T-helper 1 cell treated with Interleukin-12 subunit alpha and Interleukin-12 subunit beta and Interleukin-4 antibody, amounts not matched to agents 30 ng/mL and 1 ng/mL, for 36 hours (primary cell): ENCODE measurements around the gene ZBED4. TPM values are rescaled to one million over a fixed set of nuclear protein-coding genes. Genes with fewer than 3 reads are reported as not detected.

ENCODE experiments used
- intact Hi-C: fragments of 100-400 bp; cut with micrococcal nuclease; formaldehyde crosslinking; loops from one replicate; pipeline ENCODE4 v1.15.1; 2024
- total RNA-seq: library from RNA; stranded (reverse); gene quantifications from 2 replicates; pipeline ENCODE4 v1.2.3, GENCODE V29; 2022

Gene ZBED4
- total RNA-seq, 1 donor from 2014 or later = 20.8 TPM

DNA sequence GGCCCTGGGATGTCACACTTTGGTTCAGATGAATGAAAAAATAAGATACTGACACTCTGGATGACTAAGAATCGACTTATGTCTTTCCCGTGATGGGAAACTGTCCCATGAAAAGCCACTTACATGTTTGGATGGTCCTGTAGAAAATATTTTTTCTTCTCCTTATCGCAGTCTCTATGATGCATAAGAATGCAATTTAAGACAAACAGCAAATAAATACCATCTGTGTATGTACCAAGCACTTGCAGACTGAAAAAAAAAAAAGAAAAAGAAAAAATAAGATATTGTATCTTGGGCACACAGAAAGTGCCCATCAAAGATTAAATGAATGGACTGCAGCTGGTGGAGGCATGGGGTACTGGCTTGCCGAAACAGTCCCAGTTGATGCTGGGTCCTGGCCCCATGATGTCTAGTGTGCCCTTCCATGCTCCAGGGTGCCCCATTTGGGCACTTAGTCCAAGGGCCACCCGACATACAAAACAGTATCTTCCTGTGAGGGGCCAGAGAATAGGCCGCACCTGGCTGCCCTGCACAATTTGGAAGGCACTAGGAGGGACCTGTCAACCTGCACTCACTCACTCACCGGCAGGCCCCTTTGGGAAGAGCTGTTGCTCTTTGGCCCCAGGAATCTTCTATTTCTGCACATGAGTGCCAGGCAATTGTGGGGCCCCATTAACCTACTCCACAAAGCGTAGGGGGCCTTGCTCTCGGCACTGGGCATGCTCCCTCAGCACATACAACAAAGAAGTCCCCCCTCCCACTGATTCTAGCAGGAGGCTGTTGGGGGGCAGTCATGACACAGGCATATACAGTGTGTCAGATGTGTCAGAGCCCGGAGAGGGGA, 2.5 kb upstream of the ZBED4 start:
- intact Hi-C loops = loop anchor here (10.0 kb wide), 1 partner anchor 624 kb away; the partner anchor contains the start of gene SBF1

DNA sequence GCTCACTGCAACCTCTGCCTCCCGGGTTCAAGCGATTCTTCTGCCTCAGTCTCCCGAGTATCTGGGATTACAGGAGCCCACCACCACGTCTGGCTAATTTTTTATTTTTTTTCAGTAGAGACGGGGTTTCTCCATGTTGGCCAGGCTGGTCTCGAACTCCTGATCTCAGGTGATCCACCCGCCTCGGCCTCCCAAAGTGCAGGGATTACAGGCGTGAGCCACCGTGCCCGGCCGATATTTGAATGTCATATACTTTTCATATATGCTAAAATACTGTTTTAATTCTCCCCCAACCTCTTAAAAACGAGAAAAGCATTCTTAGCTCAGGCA, 1.1 kb upstream of the ZBED4 start:
- intact Hi-C loops = loop anchor here (2.0 to 10.0 kb wide), 3 partner anchors 108 to 622 kb away; partner anchors contain the start of genes PIM3, SBF1 and TUBGCP6

DNA sequence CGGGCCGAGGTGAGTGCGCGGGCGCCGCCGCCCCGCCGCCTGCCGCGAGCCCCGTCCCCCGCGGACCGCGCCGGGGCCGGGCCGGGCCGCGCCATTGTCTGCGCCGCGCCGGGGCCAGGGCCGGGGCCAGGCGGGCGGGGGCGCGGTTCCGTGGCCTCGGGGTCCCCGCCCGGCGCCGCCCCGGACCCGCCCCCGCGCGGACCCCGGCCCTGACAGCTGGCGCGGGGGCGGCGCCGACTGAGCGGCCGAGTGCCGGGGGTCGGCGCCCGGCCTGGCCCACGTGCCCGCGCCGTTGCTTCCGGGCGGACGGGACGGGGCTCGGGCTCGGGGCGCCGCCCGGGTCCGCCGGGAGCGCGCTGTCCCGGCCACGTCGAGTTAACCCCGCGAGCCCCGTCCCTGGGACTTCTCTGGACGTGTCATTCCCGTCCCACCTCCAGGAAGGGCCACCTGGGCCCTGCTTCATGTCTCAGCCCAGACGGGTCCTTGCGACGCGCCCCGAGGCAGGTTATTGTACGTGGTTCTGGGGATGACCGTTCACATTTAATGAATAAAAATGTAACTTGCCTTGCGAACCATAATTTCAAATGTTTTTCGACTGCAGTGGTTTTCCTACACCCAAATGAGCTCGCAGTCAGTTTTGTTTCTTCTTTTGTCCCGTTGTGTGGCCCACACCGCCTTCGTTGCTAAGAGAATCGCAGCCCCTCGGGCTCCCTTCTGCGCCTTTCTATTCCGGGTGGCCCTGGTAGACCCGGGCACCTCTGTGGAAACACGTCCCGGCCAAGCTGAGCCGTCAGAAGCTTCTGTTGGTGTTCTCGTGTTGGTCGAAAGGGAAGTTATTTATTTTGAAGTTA, 562 bp downstream of the ZBED4 start:
- intact Hi-C loops = loop anchor here (1.0 to 10.0 kb wide), 8 partner anchors 15 to 621 kb away; partner anchors contain the start of genes ALG12, CRELD2, PIM3 and SBF1

DNA sequence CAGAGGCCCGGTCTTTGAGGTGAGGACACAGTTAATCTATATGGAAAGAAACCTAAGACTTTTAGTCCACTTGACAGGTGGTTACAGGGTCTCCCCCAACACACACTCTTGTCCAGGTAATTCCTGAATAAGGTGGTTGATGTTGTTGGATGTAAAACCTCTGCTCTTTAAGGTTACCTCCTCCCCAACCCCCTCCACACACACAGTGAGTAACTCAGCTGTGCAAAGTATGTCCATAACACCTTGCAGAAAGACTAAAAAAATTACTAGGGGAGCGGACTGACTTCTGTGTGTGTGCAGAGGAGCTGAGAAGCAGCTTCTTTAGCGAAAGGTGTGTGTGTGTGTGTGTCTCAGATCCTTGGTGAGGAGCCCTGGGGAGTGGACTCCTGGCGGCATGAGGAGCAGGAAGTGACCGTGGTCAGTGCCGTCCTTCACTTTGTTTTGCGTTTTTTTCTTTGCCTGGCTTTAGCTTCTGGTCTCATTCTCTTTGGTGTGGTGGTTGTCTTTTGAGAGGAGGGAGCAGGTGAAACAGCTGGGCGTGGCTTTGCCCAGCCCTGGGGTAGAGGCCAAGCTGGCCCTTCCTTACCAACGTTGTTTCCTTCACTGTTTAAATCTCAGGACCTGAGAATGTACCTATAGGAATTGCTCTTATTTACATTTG, 1.7 kb downstream of the ZBED4 start:
- intact Hi-C loops = loop anchor here (2.0 to 10.0 kb wide), 2 partner anchors 25 to 619 kb away; partner anchors contain the start of gene SBF1

DNA sequence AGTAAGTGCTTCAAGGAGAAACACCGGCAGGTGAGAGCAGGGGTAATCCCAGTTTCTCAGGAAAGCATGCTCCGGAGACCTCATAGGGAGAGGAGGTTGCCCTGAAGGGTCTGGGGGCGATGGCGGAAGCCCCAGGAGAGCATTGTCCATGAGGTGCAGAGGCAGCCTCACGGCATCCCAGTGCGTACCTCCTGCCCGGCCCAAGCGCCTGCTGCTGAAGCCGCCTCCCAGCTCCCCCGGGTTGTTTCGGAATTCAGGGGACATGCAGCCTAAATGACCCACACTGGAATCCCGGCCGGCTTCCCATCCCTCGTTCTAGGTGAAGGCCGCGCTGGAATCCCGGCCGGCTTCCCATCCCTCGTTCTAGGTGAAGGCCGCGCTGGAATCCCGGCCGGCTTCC, 2.7 kb downstream of the ZBED4 start:
- intact Hi-C loops = loop anchor here (10.0 kb wide), 1 partner anchor 618 kb away; the partner anchor contains the start of gene SBF1

DNA sequence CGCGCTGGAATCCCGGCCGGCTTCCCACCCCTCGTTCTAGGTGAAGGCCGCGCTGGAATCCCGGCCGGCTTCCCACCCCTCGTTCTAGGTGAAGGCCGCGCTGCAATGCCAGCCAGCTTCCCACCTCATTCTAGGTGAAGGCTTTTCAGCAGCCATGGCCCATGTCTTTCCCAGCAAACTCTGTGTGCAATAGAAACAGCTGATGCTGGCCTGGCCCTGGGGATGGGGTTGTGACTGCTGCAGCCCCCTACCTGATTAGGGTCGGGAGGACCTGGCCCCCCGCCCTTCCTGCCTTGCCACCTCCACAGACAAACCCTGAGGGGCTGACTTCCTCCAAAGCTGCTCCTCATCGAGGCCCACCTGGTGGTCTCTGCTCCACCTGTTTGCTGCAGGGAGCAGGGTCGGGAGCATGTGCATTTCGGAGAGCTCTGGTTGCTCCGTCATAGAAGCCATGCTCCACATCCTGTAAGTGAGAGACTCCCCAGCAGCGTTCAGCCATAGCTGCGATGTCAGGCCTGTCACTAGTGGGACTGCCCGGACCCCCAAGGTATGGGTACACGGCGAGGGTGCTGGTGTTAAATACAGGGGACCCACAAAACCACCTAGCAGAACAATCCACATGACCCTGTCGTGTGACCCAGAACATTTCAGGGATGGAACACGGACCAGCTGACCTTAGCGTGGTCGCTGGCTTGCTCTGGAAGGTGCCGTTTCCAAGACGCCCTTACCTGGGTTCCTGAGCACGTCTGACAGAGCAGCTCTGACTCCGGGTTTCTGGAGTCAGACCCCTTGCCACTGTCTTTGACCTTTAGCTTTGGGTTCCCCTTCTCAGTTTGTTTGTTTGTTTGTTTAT, 3.3 kb downstream of the ZBED4 start:
- intact Hi-C loops = loop anchor here (10.0 kb wide), 1 partner anchor 618 kb away; the partner anchor contains the start of gene SBF1

DNA sequence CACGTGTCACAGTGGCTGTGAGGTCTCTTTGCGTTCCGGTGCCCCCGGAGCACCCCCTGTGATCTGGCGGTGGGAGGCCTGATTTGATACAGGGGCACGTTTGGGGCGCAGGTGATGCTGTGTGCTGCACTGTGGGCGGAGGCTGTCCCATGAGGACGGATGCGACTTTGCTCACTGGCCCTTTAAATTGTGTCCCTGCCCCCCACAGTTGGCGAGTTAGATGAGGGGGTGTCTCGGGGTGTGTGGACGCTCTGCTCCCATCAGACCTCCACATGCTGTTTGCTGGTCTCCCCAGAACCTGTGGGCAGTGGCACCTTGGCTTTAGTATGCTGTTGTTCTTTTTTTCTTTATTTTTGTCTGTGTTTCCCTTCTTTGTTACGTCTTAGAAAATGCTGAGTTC, 5.2 kb downstream of the ZBED4 start:
- intact Hi-C loops = loop anchor here (10.0 kb wide), 1 partner anchor 616 kb away; the partner anchor contains the start of gene SBF1

DNA sequence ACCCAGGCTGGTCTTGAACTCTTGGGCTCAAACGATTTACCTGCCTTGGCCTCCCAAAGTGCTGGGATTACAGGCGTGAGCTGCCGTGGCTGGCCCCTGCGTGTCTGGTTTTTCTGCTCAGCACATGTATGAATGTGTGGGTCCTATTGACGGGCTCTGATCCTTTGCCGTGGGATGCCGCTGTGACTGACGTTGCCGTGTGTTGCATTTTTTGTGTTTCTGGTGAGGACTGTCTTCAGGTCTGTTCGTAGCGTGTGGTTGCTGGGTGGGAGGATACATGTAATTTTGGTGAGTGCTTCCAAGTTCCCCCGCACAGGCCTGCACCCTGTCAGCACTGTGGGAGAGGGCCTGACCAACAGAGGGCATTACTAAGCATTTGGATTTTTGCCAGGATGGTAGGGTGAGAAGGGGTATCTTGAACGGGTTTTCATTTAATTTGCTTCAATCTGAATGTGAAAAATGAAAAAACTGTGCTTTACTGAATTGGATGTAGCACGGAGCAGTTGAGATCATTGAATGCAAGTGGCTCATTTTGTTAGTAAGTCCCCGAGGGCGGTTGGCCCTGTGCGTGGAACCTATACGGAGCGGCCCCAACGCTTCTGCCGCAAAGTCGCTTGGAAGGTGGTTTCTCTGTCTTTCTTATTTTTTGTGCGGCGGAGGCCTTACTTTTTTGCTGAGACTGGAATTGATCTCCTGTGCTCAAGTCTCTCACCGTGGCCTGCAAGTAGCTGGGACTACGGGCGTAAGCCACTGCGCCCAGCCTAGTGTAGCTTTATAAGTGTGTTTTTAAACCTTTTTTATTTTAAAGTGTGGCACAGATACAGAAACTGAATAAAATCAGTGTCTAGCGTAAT, 8.2 kb downstream of the ZBED4 start:
- intact Hi-C loops = no loop called here

DNA sequence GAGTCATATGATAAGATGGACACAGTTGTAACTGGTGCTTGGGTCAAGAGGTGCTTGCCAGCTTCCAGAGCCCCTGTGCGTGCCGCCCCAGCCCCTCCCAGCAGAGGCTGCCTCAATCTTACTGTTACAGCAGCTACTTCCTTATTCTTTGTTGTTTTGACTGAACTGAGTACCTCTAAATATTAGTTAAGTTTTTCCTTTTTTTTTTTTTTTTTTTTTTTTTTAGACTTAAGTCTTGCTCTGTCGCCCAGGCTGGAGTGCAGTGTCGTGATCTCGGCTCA, 8.8 kb downstream of the ZBED4 start:
- intact Hi-C loops = no loop called here

DNA sequence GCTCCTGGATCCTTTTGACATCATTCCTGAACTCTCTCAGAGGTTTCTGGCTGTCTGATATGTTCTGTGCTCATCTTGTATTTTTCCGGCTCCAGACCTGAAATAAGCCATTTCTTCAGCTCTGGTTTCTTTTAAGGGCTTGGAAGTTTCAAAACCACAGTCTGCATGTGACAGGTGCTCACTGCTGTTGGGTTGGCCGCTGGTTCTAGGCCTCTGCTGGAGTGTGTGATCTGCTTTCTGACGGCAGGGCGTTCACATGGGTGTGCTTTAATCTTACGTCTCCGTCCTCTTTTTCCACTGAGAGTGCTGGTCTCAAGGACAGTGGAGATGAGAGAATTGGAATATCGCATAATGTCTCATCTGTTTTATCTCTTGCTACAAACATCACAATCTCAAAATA, 10.3 kb downstream of the ZBED4 start:
- intact Hi-C loops = no loop called here

DNA sequence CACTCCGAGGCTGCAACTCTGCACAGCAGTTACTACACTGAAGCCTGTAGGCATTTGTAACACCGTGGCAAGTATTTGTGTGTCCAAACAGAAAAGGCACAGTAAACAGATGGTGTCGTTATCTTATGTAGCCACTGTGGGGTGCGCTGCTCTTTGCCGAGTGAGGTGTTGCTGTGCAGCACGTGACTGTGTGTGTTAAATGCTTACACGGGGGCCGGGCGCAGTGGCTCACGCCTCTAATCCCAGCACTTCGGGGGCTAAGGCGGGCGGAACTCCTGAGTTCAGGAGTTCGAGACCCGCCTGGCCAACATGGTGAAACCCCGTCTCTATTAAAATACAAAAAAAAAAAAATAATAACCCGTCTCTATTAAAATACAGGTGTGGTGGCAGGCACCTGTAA, 11.5 kb downstream of the ZBED4 start:
- intact Hi-C loops = no loop called here

DNA sequence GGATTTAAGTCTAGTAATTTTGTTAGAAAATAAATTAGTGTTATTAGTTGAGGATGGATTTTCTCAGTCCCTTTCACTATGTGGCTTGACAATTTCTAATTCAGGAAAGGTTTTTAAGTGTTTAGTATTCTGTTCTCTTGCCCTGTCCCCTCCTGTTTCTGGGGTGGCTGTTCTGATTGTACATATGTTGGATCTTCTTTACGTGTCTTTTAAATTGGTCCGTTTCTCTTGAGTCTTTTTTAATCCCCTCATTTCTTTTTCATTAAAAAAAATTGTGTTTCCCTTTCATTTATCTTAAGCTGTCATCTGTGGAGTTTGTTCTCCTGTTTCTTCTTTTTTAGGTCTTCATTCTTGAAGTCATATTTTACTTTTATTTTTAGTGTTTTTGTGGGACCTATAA, 12.5 kb downstream of the ZBED4 start:
- intact Hi-C loops = loop anchor here (2.0 kb wide), 1 partner anchor 15 kb away; no protein-coding TSS in a partner anchor

DNA sequence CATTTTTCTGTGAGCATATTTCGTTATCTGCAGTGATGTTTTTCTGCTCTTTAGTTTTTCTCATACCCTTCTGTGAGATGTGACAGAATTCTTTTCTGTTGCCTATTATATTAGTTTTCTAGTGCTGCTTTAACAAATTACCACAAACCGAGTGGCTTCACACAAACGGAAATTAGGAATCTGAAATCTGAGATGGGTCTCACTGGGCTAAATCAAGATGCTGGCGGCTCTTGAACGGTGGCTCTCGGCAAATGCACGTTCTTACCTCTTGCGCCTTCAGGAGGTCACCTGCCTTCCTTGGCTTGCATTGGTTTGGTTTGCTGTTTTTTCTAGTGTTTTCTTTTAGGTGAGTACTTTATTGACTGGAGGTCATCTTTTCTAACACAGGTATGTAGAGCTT, 13.0 kb downstream of the ZBED4 start:
- intact Hi-C loops = loop anchor here (2.0 kb wide), 1 partner anchor 14 kb away; no protein-coding TSS in a partner anchor

DNA sequence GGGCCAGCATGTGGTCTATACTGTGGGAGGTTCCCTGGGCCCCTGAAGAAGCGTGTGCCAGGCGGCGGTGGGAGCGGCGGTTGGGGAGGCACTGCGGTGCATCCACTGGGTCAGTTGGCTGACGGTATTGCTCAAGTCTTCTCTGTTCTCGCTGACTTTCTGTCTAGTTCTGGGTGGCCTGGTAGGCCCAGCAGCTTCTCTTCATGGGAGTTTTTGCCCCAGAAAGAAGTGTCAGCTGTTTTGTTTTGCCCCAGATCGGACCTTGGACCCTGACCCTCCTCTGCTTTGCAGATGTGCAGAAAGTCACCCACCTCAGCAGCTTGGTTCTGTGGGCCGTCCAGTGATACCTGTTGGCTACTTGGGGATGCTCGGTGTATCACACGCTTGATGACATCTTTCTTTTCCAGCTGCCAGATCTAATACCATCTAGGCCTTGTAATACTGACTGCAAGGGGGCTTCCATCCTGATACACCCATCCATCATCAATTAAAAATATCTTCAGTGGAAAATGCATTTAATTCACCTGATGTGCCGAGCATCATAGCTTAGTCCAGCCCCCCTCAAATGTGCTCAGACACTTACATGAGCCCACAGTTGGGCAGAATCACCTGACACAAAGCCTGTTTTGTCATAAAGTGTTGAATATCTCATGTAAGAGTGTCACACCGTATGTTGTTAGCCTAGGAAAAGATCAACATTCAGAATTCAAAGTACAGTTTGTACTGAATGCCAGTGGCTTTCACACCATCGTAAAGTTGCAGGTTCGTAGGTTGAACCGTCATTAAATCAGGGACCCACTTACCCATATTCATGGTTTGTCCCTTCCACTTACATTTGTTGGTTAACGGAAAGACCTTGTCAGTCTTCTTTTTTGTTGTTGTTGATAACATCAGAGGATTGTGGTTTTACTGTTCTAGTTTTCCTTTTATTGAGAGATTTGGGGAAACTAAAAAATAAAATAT, 13.9 kb downstream of the ZBED4 start:
- intact Hi-C loops = loop anchor here (2.0 kb wide), 1 partner anchor 13 kb away; no protein-coding TSS in a partner anchor

DNA sequence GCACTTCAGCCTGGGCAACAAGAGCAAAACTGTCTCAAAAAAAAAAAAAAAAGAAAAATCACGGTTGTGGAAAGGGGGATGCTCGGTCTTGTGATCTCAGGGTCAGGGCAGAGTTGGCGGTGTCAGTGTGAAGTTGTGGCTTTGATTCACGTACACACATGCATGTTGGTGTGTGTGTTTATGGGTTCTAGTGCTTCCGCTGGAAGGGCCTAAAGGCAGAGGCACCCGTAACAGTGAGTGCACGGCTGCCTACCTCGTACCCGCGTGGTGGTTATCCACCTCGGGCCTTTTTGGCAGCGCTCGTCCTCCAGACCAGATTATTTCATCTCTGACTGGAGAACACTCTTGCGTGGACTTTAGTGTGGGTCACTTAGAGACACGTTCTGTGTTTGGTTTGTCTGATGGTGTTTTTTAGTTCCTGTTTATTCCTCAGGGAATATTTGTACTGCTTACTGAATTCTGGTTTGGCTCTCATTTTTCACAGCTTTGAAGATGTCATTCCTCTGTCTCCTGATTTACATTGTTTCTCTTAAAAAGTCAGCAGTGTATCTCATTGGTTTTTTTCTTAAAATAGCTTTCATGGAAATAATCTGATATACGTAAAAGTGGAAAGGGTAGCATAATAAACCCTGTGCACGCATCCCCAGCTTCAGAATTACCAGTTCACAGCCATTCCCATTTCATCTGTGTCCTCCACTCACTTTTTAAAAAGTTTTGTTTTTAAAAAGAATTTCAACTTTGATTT, 15.6 kb downstream of the ZBED4 start:
- intact Hi-C loops = no loop called here

DNA sequence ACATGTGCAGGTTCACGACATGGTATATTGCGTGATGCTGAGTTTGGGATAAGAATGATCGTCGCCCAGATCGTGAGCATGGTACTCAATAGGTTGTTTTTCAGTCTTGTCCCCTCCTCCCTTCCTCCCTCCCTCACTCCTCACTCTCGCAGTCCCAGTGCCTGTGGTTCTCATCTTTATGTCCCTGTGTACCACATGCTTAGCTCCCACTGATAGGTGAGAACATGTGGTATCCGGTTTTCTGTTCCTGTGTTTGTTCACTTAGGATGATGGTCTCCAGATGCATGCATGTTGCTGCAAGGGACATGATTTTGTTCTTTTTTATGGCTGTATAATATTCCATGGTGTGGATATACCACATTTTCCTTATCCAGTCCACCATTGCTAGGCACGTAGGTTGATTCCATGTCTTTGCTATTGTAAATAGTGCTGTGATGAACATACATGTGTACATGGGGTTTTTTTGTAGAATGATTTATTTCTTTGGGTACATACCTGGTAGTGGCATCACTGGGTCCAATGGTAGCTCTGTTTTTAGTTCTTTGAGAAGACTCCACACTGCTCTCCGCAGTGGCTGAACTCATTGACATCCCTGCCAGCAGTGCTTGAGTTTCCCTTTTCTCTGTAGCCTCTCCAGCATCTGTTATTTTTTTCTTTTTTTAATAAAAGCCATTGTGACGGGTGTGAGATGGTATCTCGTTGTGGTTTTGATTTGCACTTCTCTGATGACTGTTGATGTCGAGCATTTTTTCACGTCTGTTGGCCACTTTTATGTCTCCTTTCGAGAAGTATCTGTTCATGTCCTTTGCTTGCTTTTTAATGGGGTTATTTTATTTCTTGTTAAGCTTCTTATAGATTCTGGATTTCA, 16.4 kb downstream of the ZBED4 start:
- intact Hi-C loops = no loop called here

DNA sequence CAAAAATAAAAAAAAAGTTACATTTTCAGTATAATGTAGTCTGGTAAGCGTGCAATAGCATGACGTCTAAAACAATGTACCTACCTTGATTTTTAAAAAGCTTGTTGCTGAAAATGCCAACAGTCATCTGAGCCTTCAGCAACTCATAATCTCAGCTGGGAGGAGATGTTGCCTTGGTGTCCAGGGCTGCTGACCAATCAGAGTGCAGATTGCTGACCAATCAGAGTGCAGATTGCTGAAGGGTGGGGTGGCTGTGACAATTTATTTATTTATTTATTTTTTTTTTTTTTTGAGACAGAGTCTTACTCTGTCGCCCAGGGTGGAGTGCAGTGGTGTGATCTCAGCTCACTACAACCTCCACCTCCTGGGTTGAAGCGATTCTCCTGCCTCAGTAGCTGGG, 17.8 kb downstream of the ZBED4 start:
- intact Hi-C loops = no loop called here
